ENCODE data around the gene SLC22A23.
A peak's percentile ranks its signal among the peaks of the same experiment; 100 is the strongest.

The SLC22A23 gene

GRCh38 chr6:3251462-3252314 is 205.2 kb downstream of the SLC22A23 start (continued):
- TF ChIP-seq ZNF433 (tag by site-specific recombination; IDR thresholded peaks at IDR 0.05; ENCODE audit: low read depth) = no peak
- TF ChIP-seq IKZF3 (tag by site-specific recombination; IDR thresholded peaks at IDR 0.05) = 0 out of 2 replicates have a peak, but pooled peaks have one; percentile 28
- TF ChIP-seq KLF1 (tag by site-specific recombination; IDR thresholded peaks at IDR 0.05) = peak; percentile 94
- TF ChIP-seq ZNF692 (tag by site-specific recombination; IDR thresholded peaks at IDR 0.05) = 0 out of 2 replicates have a peak, but pooled peaks have one; percentile 26
- TF ChIP-seq ZNF133 (tag by site-specific recombination; IDR thresholded peaks at IDR 0.05) = no peak
- no peak for TF ChIP-seq ZNF76 (tag by site-specific recombination; IDR thresholded peaks at IDR 0.05; ENCODE audit: borderline replicate concordance, low read depth)
- TF ChIP-seq MZF1 (tag by site-specific recombination; IDR thresholded peaks at IDR 0.05; ENCODE audit: borderline replicate concordance) = no peak
- no peak for TF ChIP-seq ZNF138 (tag by site-specific recombination; IDR thresholded peaks at IDR 0.05; ENCODE audit: borderline replicate concordance)
- no peak for TF ChIP-seq ZNF830 (tag by site-specific recombination; IDR thresholded peaks at IDR 0.05; ENCODE audit: low read depth)
- TF ChIP-seq ZNF302 (tag by site-specific recombination; IDR thresholded peaks at IDR 0.05; ENCODE audit: low read depth) = no peak
- TF ChIP-seq ZNF600 (tag by site-specific recombination; IDR thresholded peaks at IDR 0.05) = 0 out of 2 replicates have a peak, but pooled peaks have one; percentile 23
- TF ChIP-seq ZNF747 (tag by site-specific recombination; IDR thresholded peaks at IDR 0.05) = no peak
- peak; percentile 41; the same call in 1 of the 2 replicates for TF ChIP-seq ZSCAN30 (tag by site-specific recombination; IDR thresholded peaks at IDR 0.05)
- TF ChIP-seq ZNF292 (tag by site-specific recombination; IDR thresholded peaks at IDR 0.05; ENCODE audit: borderline replicate concordance, low read depth) = no peak
- no peak for TF ChIP-seq KLF9 (tag by site-specific recombination; IDR thresholded peaks at IDR 0.05; ENCODE audit: low read depth)
- peak; percentile 46; the same call in 1 of the 2 replicates for TF ChIP-seq ZNF629 (tag by site-specific recombination; IDR thresholded peaks at IDR 0.05)
- no peak for TF ChIP-seq ZNF843 (tag by site-specific recombination; IDR thresholded peaks at IDR 0.05)
- TF ChIP-seq KLF8 (tag by site-specific recombination; IDR thresholded peaks at IDR 0.05) = peak; percentile 97
- peak; percentile 49; the same call in 1 of the 2 replicates for TF ChIP-seq ZEB2 (tag by site-specific recombination; IDR thresholded peaks at IDR 0.05)
- TF ChIP-seq ZNF19 (tag by site-specific recombination; IDR thresholded peaks at IDR 0.05; ENCODE audit: low read depth) = no peak
- TF ChIP-seq ZNF214 (tag by site-specific recombination; IDR thresholded peaks at IDR 0.05; ENCODE audit: borderline replicate concordance) = no peak
- no peak for TF ChIP-seq ZBTB48 (tag by site-specific recombination; IDR thresholded peaks at IDR 0.05)
- TF ChIP-seq ZNF514 (tag by site-specific recombination; IDR thresholded peaks at IDR 0.05) = no peak
- peak; percentile 93 for TF ChIP-seq ZNF561 (tag by site-specific recombination; IDR thresholded peaks at IDR 0.05; ENCODE audit: borderline replicate concordance)
- no peak for TF ChIP-seq ZNF580 (tag by site-specific recombination; IDR thresholded peaks at IDR 0.05)
- TF ChIP-seq ZNF501 (tag by site-specific recombination; IDR thresholded peaks at IDR 0.05) = no peak
- TF ChIP-seq ZNF792 (tag by site-specific recombination; IDR thresholded peaks at IDR 0.05) = no peak
- TF ChIP-seq ZNF2 (tag by site-specific recombination; IDR thresholded peaks at IDR 0.05) = peak; percentile 95
- no peak for TF ChIP-seq ZBTB26 (tag by site-specific recombination; optimal IDR thresholded peaks at IDR 0.05)
- TF ChIP-seq BCL11A (tag by site-specific recombination; IDR thresholded peaks at IDR 0.05; ENCODE audit: low read depth) = no peak
- TF ChIP-seq ZNF558 (tag by site-specific recombination; IDR thresholded peaks at IDR 0.05) = no peak
- TF ChIP-seq GLI2 (tag by site-specific recombination; IDR thresholded peaks at IDR 0.05; ENCODE audit: borderline replicate concordance, low read depth) = no peak
- TF ChIP-seq, protein P1, sequence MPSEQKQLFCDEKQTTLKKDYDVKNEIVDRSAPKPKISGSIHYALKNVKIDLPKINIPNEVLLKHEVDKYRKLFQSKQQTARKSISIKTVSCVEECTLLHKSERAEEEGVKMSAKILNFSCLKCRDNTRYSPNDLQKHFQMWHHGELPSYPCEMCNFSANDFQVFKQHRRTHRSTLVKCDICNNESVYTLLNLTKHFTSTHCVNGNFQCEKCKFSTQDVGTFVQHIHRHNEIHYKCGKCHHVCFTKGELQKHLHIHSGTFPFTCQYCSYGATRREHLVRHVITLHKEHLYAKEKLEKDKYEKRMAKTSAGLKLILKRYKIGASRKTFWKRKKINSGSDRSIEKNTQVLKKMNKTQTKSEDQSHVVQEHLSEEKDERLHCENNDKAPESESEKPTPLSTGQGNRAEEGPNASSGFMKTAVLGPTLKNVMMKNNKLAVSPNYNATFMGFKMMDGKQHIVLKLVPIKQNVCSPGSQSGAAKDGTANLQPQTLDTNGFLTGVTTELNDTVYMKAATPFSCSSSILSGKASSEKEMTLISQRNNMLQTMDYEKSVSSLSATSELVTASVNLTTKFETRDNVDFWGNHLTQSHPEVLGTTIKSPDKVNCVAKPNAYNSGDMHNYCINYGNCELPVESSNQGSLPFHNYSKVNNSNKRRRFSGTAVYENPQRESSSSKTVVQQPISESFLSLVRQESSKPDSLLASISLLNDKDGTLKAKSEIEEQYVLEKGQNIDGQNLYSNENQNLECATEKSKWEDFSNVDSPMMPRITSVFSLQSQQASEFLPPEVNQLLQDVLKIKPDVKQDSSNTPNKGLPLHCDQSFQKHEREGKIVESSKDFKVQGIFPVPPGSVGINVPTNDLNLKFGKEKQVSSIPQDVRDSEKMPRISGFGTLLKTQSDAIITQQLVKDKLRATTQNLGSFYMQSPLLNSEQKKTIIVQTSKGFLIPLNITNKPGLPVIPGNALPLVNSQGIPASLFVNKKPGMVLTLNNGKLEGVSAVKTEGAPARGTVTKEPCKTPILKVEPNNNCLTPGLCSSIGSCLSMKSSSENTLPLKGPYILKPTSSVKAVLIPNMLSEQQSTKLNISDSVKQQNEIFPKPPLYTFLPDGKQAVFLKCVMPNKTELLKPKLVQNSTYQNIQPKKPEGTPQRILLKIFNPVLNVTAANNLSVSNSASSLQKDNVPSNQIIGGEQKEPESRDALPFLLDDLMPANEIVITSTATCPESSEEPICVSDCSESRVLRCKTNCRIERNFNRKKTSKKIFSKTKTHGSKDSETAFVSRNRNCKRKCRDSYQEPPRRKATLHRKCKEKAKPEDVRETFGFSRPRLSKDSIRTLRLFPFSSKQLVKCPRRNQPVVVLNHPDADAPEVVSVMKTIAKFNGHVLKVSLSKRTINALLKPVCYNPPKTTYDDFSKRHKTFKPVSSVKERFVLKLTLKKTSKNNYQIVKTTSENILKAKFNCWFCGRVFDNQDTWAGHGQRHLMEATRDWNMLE (tag by site-specific recombination; conservative IDR thresholded peaks at IDR 0.05; ENCODE audit: low read depth) = no peak
